ENCODE measurements around the gene PLCB1. TPM values are rescaled to one million over a fixed set of nuclear protein-coding genes. Genes with fewer than 3 reads are reported as not detected.
A peak's percentile ranks its signal among the peaks of the same experiment; 100 is the strongest.

PLCB1 gene
- total and polyA plus RNA-seq, 2 experiments from 2014 or later = 8.0 to 17.6 TPM

DNA sequence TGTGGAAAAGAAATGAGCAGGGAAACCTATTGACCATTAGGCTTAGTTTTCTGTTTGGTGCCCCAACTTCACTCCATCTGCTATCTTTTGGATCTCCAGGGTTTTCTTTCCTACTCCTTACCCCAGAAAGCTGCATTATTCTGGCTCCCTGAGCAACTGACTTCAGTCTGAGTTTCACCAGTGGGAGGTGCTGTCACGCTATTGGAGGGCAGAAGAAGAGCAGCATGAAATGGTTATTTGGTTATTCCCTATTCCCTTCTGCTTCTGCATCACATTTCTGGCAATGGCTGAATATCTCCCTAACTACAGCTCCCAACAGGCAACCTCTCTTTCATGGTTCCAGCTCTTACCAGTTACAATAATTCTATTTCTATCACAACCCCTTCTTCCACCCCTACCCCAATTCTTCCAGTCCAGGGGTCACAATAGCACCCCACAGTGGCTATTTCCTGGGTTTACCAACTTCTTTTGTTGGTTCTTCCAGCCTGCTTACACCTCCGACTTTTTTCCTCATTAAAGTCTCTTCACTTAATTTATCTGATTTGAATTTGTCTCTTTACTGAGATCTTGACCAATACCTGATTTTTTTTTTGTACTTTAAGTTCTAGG, 311.5 kb downstream of the PLCB1 start:
- DNase-seq (ENCODE audit: low read depth in 1 of 2, low spot score in 1 of 2) = no peak
- no peaks in the 10 kb centered on the region for H3K27me3 ChIP-seq
- TF ChIP-seq, protein P1, sequence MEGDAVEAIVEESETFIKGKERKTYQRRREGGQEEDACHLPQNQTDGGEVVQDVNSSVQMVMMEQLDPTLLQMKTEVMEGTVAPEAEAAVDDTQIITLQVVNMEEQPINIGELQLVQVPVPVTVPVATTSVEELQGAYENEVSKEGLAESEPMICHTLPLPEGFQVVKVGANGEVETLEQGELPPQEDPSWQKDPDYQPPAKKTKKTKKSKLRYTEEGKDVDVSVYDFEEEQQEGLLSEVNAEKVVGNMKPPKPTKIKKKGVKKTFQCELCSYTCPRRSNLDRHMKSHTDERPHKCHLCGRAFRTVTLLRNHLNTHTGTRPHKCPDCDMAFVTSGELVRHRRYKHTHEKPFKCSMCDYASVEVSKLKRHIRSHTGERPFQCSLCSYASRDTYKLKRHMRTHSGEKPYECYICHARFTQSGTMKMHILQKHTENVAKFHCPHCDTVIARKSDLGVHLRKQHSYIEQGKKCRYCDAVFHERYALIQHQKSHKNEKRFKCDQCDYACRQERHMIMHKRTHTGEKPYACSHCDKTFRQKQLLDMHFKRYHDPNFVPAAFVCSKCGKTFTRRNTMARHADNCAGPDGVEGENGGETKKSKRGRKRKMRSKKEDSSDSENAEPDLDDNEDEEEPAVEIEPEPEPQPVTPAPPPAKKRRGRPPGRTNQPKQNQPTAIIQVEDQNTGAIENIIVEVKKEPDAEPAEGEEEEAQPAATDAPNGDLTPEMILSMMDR (IDR thresholded peaks at IDR 0.05; ENCODE audit: low read depth, low read length) = no peak
- no peaks in the 10 kb centered on the region for H3K4me1 ChIP-seq (ENCODE audit: low read depth)
- H3K9me3 ChIP-seq (ENCODE audit: low read depth) = no peaks in the 10 kb centered on the region
- no peak overlapping the region for H3K4me3 ChIP-seq
- no peak overlapping the region for H3K27ac ChIP-seq
- no peaks in the 10 kb centered on the region for H3K36me3 ChIP-seq

DNA sequence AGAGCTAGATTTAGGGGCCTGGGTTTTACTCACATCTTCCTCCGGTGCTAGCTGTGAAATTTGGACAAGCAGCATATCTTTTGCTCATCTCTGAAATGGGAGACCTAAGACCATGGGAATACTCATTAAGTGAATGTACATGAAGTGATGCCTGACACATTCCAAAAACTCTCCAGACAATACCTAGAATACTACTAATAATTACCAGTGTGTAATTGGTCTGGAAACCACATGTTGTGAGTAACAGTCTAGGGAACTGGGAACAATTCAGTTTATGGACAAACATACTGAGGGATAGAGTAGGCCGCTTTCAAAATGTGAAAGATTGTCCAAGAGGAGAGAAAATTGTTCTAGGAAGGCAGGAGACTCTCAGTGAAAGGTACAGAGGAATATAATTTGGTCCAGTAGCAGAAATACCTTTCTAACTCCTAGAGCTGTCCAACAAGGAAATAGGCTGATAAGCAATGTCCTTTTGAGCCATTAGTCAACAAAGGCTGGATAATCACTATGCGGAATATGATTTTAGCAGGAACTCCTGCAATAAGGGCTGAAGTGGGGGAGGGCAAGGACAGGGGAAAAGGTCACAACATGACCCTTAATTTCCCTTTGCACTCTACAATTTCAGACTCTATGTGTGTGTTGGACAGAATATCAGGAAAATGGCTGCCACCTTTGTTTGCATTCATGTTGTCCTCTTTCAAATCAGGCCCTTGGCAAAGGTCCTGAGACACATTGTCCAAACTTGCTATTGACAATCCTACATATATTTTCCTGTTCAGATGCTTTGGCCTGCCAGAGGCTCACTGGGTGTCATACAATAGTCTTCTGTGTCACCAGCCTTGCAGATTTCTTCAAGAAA, 315.4 kb downstream of the PLCB1 start:
- Histone ChIP-seq H3K27ac (no peak overlapping the region), H3K9me3 (ENCODE audit: low read depth) (no peaks in the 10 kb centered on the region), H3K4me1 (ENCODE audit: low read depth) (no peaks in the 10 kb centered on the region), H3K4me3 (no peak overlapping the region), H3K36me3 (no peaks in the 10 kb centered on the region), H3K27me3 (no peaks in the 10 kb centered on the region)
- TF ChIP-seq, protein P1 (IDR thresholded peaks at IDR 0.05; ENCODE audit: low read depth, low read length) = no peak
- DNase-seq (ENCODE audit: low read depth in 1 of 2, low spot score in 1 of 2) = peak in 1 of 2 donors; percentile 7

DNA sequence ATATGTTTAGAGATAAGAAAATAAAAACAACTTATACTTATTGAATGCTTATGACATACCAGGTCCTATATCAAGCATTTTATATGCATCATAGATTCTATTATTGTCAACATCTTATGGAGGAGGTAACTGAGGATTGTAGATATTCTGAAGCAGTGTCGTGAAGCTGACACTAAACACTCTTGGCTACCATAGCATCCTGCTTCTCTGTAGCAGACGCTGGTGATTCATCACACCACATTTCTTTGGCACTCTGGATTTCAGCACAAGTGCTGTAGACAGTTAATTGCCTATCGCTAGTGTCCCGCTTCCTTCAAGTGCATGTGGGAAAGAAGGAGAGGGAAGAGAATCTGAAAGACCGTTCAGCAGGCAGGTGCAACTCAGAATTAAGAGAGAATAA, 317.1 kb downstream of the PLCB1 start:
- DNase-seq (ENCODE audit: low read depth in 1 of 2, low spot score in 1 of 2) = peak in 1 of 2 donors; percentile 58

DNA sequence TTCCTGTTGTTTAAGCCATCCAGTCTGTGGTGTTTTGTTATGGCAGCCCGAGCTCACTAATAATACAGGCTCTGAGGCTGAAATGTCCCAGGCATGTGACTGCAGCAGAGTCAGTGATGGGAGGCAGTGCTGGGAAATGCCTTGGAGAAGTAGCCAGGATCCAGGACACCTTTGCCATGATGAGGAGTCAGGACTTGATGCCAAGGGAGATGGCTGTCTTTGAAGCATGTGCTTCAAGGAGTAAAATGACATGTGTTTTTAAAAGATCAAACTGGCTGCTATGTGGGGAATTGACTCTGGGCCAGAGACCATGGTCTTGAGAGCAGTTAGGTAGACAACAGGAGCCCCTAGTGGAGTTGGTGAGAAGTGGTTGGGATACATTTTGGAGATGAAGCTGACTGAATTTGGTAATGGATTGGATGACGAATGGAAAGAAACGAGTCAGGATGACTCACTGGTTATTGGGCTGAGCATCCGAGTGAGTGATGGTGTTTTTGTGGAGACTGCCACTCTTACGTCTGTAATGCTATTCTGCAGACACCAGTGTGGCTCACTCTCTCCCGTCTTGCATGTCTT, 322.2 kb downstream of the PLCB1 start:
- Histone ChIP-seq H3K36me3 (no peaks in the 10 kb centered on the region), H3K27ac (no peak overlapping the region), H3K27me3 (no peaks in the 10 kb centered on the region), H3K9me3 (ENCODE audit: low read depth) (no peaks in the 10 kb centered on the region), H3K4me3 (no peak overlapping the region), H3K4me1 (ENCODE audit: low read depth) (no peaks in the 10 kb centered on the region)
- TF ChIP-seq, protein P1 (IDR thresholded peaks at IDR 0.05; ENCODE audit: low read depth, low read length) = peak; percentile 70
- DNase-seq (ENCODE audit: low read depth in 1 of 2, low spot score in 1 of 2) = peak; percentile 8 to 93

More for the DNA sequence above, 317.1 kb downstream of the PLCB1 start:
- no peaks in the 10 kb centered on the region for H3K36me3 ChIP-seq
- no peak overlapping the region for H3K27ac ChIP-seq
- H3K9me3 ChIP-seq (ENCODE audit: low read depth) = no peaks in the 10 kb centered on the region
- H3K27me3 ChIP-seq = no peaks in the 10 kb centered on the region
- TF ChIP-seq, protein P1 (IDR thresholded peaks at IDR 0.05; ENCODE audit: low read depth, low read length) = no peak
- no peak overlapping the region for H3K4me3 ChIP-seq
- no peaks in the 10 kb centered on the region for H3K4me1 ChIP-seq (ENCODE audit: low read depth)

DNA sequence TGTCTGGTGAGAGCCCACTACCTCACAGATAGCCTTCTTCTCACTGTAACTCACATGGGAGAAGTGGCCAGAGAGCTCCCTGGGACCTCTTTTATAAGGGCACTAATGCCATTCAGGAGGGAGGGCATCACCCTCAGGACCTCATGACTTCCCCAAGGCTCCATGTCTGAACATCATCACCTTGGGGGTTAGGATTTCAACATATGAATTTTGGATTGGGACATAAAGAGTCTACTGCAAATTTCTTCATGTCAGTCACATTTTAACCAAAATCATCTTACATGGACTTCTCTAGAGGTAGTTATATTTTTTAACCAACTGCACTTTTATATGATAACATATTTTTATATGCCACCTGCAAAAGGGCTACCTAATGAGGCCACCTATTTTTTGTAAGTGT, 324.7 kb downstream of the PLCB1 start:
- no peak overlapping the region for H3K4me3 ChIP-seq
- no peaks in the 10 kb centered on the region for H3K4me1 ChIP-seq (ENCODE audit: low read depth)
- DNase-seq (ENCODE audit: low read depth in 1 of 2, low spot score in 1 of 2) = no peak
- TF ChIP-seq, protein P1 (IDR thresholded peaks at IDR 0.05; ENCODE audit: low read depth, low read length) = no peak
- H3K27me3 ChIP-seq = no peaks in the 10 kb centered on the region
- no peaks in the 10 kb centered on the region for H3K9me3 ChIP-seq (ENCODE audit: low read depth)
- no peak overlapping the region for H3K27ac ChIP-seq
- no peaks in the 10 kb centered on the region for H3K36me3 ChIP-seq
